ENCODE data around the gene TPGS1. TPM values are rescaled to one million over a fixed set of nuclear protein-coding genes. Genes with fewer than 3 reads are reported as not detected.

The TPGS1 gene
- total and polyA plus RNA-seq, 2 of the 8 experiments (the other 6 are each of a cell fraction or from before 2014, with no cell fraction given): 9.1 to 10.6 TPM

DNA sequence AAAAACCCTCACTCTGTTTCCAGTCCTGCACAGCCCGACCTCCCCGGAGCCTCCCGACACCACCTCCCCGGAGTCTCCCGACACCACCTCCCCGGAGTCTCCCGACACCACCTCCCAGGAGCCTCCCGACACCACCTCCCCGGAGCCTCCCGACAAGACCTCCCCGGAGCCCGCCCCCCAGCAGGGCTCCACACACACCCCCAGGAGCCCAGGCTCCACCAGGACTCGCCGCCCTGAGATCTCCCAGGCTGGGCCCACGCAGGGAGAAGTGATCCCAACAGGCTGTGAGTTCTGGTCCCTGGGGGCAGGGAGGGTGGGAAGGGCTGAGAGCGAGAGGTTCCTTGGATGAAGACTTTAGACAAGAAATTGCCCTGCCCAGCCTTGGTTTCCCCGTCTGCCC is 5.7 kb upstream of the TPGS1 start:
- Histone ChIP-seq H3K79me2 (ENCODE audit: control insufficient read depth in 1 of 2, insufficient read depth in 2 of 2, low read length in 2 of 2) (no peaks in the 10 kb centered on the region), H2BK15ac (ENCODE audit: low read length) (no peak overlapping the region)
- FAIRE-seq: no peak
- no peak for TF ChIP-seq JUND (IDR thresholded peaks at IDR 0.05; ENCODE audit: low read length)
- TF ChIP-seq RBBP5 (IDR thresholded peaks at IDR 0.05; ENCODE audit: borderline replicate concordance, low read depth, low read length): no peak
- no peak for TF ChIP-seq EGR1 (IDR thresholded peaks at IDR 0.05; ENCODE audit: borderline replicate concordance, low read depth, low read length)
- TF ChIP-seq TCF12 (IDR thresholded peaks at IDR 0.05; ENCODE audit: low read depth, low read length): no peak
- TF ChIP-seq, protein P1, sequence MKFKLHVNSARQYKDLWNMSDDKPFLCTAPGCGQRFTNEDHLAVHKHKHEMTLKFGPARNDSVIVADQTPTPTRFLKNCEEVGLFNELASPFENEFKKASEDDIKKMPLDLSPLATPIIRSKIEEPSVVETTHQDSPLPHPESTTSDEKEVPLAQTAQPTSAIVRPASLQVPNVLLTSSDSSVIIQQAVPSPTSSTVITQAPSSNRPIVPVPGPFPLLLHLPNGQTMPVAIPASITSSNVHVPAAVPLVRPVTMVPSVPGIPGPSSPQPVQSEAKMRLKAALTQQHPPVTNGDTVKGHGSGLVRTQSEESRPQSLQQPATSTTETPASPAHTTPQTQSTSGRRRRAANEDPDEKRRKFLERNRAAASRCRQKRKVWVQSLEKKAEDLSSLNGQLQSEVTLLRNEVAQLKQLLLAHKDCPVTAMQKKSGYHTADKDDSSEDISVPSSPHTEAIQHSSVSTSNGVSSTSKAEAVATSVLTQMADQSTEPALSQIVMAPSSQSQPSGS (IDR thresholded peaks at IDR 0.05; ENCODE audit: low read length): no peak
- no peak for TF ChIP-seq EZH2 (IDR thresholded peaks at IDR 0.05; ENCODE audit: low read depth, low read length, severe bottlenecking)
- no peak for TF ChIP-seq POU5F1 (IDR thresholded peaks at IDR 0.05; ENCODE audit: low read depth, low read length)
- TF ChIP-seq TAF1 (IDR thresholded peaks at IDR 0.05; ENCODE audit: low read depth, low read length): no peak
- no peak for TF ChIP-seq MAFK (IDR thresholded peaks at IDR 0.05; ENCODE audit: low read depth, low read length)
- no peak for TF ChIP-seq KDM1A (IDR thresholded peaks at IDR 0.05; ENCODE audit: borderline replicate concordance, low read length)
- TF ChIP-seq RFX5 (IDR thresholded peaks at IDR 0.05; ENCODE audit: borderline replicate concordance, low read depth, low read length): no peak

More for the DNA sequence above, 5.7 kb upstream of the TPGS1 start:
- H3K4me1 ChIP-seq (replicated peaks in 1 of 4; ENCODE audit: control insufficient read depth in 3 of 4, insufficient read depth in 4 of 4, low read length in 3 of 4): peaks cover 0 to 9% (median 6%) of the 10 kb centered on the region in 4 experiments; a peak in 5 of 7 replicates
- no peak for DNase-seq (ENCODE audit: low read depth in 1 of 2, low spot score in 2 of 2)
- 89% methylated on average over 9 of the region's 17 CpGs; no CpG with 5 or more reads in 1 of the 2 experiments for WGBS, 2 experiments (ENCODE audit: extremely low coverage in 1 of 2, insufficient coverage in 1 of 2, insufficient read length in 1 of 2, insufficient replicate concordance in 2 of 2, low coverage in 1 of 2, low lambda C conversion rate in 2 of 2, missing lambda C conversion rate in 1 of 2)
- H3K36me3 ChIP-seq (ENCODE audit: control insufficient read depth in 2 of 4, insufficient read depth in 4 of 4, low read length in 3 of 4): peaks cover 0 to 3% (median 0%) of the 10 kb centered on the region in 4 experiments; a peak in 1 of 8 replicates
- H4K5ac ChIP-seq (ENCODE audit: insufficient read length, low read depth, low read length): no peak overlapping the region
- no peak overlapping the region for H2BK20ac ChIP-seq (ENCODE audit: low read length)
- no peak overlapping the region for H3K56ac ChIP-seq (replicated peaks; ENCODE audit: insufficient read length, low read depth, low read length)
- no peak overlapping the region for H3K4me3 ChIP-seq (ENCODE audit: extremely low read depth in 1 of 4, insufficient read depth in 2 of 4, low read depth in 3 of 4, low read length in 4 of 4)
- H3K27ac ChIP-seq (ENCODE audit: low read depth, low read length): no peak overlapping the region
- no peak overlapping the region for H2BK5ac ChIP-seq (ENCODE audit: low read depth, low read length)
- no peaks in the 10 kb centered on the region for H3K9me3 ChIP-seq (ENCODE audit: insufficient read depth in 2 of 2, low read depth in 1 of 2, low read length in 1 of 2)
- no peak overlapping the region for H2AFZ ChIP-seq (ENCODE audit: low read length)
- POLR2A ChIA-PET (ENCODE audit: partially characterized antibody): no interaction called here
- H2BK120ac ChIP-seq (replicated peaks; ENCODE audit: low read depth, low read length): no peak overlapping the region
- no peak overlapping the region for H3K9ac ChIP-seq (replicated peaks in 1 of 4; ENCODE audit: extremely low read depth in 1 of 4, low read depth in 3 of 4, low read length in 3 of 4)
- H4K20me1 ChIP-seq (replicated peaks in 1 of 2; ENCODE audit: control insufficient read depth in 1 of 2, insufficient read depth in 2 of 2, low read length in 2 of 2): peaks cover 0 to 7% of the 10 kb centered on the region in 2 experiments
- H3K23me2 ChIP-seq (ENCODE audit: low read depth, low read length): peaks cover 10% of the 10 kb centered on the region; the same call in 1 of the 2 replicates
- peaks cover 19 to 26% (median 22%) of the 10 kb centered on the region in 4 experiments for H3K27me3 ChIP-seq (replicated peaks in 1 of 4; ENCODE audit: control insufficient read depth in 3 of 4, extremely low read depth in 1 of 4, insufficient read depth in 3 of 4, low read length in 3 of 4)
- H3K4me2 ChIP-seq (ENCODE audit: insufficient read depth in 1 of 2, low read depth in 2 of 2, low read length in 2 of 2): no peak overlapping the region
- no peak overlapping the region for H3K4ac ChIP-seq (replicated peaks; ENCODE audit: insufficient read length, low read depth, low read length)
- CTCF ChIA-PET (ENCODE audit: partially characterized antibody): no interaction called here
- H2BK12ac ChIP-seq (ENCODE audit: low read depth, low read length): no peak overlapping the region
- no peak overlapping the region for H2AK5ac ChIP-seq (ENCODE audit: low read depth, low read length)
- H4K91ac ChIP-seq (replicated peaks; ENCODE audit: insufficient read length, low read length): no peak overlapping the region
- no peak overlapping the region for H3K23ac ChIP-seq (ENCODE audit: insufficient read length)
- H3K18ac ChIP-seq (ENCODE audit: extremely low read depth, low read length): no peak overlapping the region
- no peak overlapping the region for H3K14ac ChIP-seq (ENCODE audit: insufficient read length)
- no peaks in the 10 kb centered on the region for H3K79me1 ChIP-seq (ENCODE audit: low read depth, low read length)
- no peak overlapping the region for H4K8ac ChIP-seq (ENCODE audit: extremely low read depth, insufficient read depth, low read length)
